GM10266 (cell line): Measurements from ENCODE around the gene SOHLH1.

Source experiments
- DNase-seq: peaks from one replicate; pipeline ENCODE4 v3.0.0; 2012; ENCODE audit errors: extremely low spot score
- CTCF ChIP-seq: IDR thresholded peaks from 2 replicates; pipeline ENCODE4 v1.5.1; 2012; ENCODE audit warnings: mild to moderate bottlenecking, low read depth; ENCODE audit not compliant: control insufficient read depth, insufficient read depth; ENCODE audit errors: missing control alignments

The SOHLH1 gene

DNA sequence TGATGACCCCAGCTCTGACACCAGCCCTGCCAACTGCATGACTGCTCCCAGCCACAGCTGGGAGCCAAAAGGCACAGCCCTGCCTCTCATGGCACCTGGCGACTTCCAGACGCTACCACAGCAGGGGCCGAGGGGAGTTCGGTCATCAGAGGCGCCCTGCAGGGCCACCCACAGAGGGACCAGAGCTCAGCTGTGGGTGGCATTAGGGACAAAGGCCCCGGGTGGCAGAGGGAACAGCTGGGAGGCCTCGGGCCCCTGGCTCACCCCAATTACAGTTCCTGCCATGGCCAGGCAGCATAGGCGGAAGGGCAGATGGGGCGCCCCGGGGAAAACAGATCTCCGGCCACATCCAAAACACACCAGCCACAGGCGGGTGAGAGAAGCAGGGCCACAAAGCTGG, 3.6 kb downstream of the SOHLH1 start:
- DNase-seq = no peak
- no peak for TF ChIP-seq CTCF

- no peak for TF ChIP-seq CTCF
- no peak for DNase-seq
These were observed 4.2 kb downstream of the SOHLH1 start for GRCh38 chr9:135695036-135695435.

GRCh38 chr9:135694414-135694813, 4.9 kb downstream of the SOHLH1 start:
- no peak for DNase-seq

DNA sequence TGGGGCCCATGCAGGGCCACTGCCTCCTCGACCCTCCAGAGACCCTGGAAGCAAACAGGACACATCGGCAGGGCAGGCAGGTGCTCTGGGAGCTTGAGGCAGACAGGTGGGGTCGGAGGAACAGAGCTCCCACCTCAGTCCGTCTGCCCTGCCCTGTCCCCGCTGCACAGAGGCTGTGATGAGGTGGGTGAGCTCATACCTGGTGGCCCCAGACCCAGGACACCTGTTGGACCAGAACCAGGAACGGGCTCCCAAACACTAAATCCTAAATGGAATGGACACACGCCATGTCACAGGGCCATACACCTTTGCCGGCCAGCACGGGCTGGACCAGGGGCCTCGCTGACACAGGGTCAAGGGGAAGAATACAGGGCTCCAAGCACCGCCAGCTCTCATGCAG, 5.5 kb downstream of the SOHLH1 start:
- no peak for DNase-seq
- no peak for TF ChIP-seq CTCF

More at GRCh38 chr9:135694414-135694813, 4.9 kb downstream of the SOHLH1 start:
- no peak for TF ChIP-seq CTCF

- no peak for DNase-seq
These were observed 6.0 kb downstream of the SOHLH1 start for GRCh38 chr9:135693265-135693664.

GRCh38 chr9:135692410-135692809, 6.9 kb downstream of the SOHLH1 start:
- DNase-seq = no peak
- TF ChIP-seq CTCF = no peak

More at GRCh38 chr9:135693265-135693664, 6.0 kb downstream of the SOHLH1 start:
- no peak for TF ChIP-seq CTCF

DNA sequence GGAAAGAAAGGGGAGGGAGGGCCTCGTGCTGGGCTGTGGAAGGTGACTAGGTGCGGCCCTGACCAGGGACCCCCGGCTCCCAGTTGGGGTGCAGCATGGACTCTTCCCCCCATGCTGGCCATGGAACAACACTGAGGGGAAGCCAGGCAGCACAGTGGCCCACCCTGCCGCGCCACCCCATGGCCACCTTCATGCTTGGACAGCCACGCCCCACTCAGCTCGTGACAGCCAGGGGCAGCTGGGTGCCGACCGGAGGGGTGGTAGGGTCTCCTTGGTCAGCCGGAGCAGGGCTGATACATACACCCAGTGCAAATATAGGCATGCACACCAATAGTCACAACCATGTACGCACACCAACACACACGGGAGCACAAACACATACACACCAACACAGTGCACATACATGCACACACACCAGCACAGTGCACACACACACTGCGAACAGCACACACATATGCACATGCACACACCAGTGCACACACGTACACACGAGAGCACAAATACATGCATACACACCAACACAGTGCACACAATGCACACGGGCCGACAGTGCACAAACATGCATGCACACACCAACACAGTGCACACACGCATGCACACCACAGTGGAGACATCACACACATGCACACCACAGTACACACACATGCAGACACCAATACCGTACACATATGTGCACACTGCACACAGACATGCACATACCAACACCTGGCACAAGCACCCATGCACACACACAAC, 8.3 kb downstream of the SOHLH1 start:
- no peak for DNase-seq
- TF ChIP-seq CTCF = no peak
